H1 (cell line): ENCODE data around the gene PRRG4. TPM values are rescaled to one million over a fixed set of nuclear protein-coding genes. Genes with fewer than 3 reads are reported as not detected.

Experiments used
- BACH1 ChIP-seq: IDR thresholded peaks from 2 replicates; pipeline ENCODE4 v1.6.1; 2012; ENCODE audit warnings: low read length, improper control_type of control experiment
- BRCA1 ChIP-seq: IDR thresholded peaks from 2 replicates; pipeline ENCODE4 v1.6.1; 2012; ENCODE audit warnings: low read depth, low read length, improper control_type of control experiment
- CBX5 ChIP-seq: fragments of 300-800, 300-1000 bp; sonication (generic); IDR thresholded peaks from 2 replicates; pipeline ENCODE4 v1.7.1; 2016; ENCODE audit warnings: antibody characterized with exemption, low read length, low read depth
- CEBPB ChIP-seq: IDR thresholded peaks from 2 replicates; pipeline ENCODE4 v1.6.1; 2012; ENCODE audit warnings: low read depth, low read length
- CHD2 ChIP-seq: IDR thresholded peaks from 2 replicates; pipeline ENCODE4 v1.6.1; 2012; ENCODE audit warnings: low read length, improper control_type of control experiment
- CTCF ChIP-seq, 3 experiments: IDR thresholded peaks; 1 replicate in 2 of 3; 2 replicates in 1 of 3; pipeline versions ENCODE4 v1.5.1 to v1.6.1; 2011; ENCODE audit warnings: low read length in 3 of 3, mild to moderate bottlenecking in 3 of 3, inconsistent platforms in 2 of 3, low read depth in 1 of 3, moderate library complexity in 1 of 3; ENCODE audit not compliant: insufficient read depth in 1 of 3; ENCODE audit errors: control extremely low read depth in 1 of 3
- GABPA ChIP-seq: IDR thresholded peaks from 2 replicates; pipeline ENCODE4 v1.6.1; 2011; ENCODE audit warnings: mild to moderate bottlenecking, low read length, moderate library complexity, borderline replicate concordance; ENCODE audit not compliant: insufficient read depth
- KDM5A ChIP-seq: fragments of 200-600 bp; IDR thresholded peaks from 2 replicates; pipeline ENCODE4 v1.7.1; 2012; ENCODE audit warnings: mild to moderate bottlenecking, low read length, inconsistent platforms, mixed read lengths
- MAFK ChIP-seq: IDR thresholded peaks from 2 replicates; pipeline ENCODE4 v1.6.1; 2012; ENCODE audit warnings: low read depth, mild to moderate bottlenecking, improper control_type of control experiment, low read length
- MAX ChIP-seq: IDR thresholded peaks from 2 replicates; pipeline ENCODE4 v1.6.1; 2012; ENCODE audit warnings: inconsistent platforms
- NRF1 ChIP-seq: IDR thresholded peaks from 2 replicates; pipeline ENCODE4 v1.6.1; 2011; ENCODE audit warnings: mild to moderate bottlenecking, low read depth, low read length, improper control_type of control experiment
- PHF8 ChIP-seq: fragments of 200-600 bp; sonication (generic); conservative IDR thresholded peaks from 2 replicates; pipeline ENCODE4 v1.7.1; 2012; ENCODE audit warnings: low read depth, mild to moderate bottlenecking, inconsistent platforms, low read length, moderate library complexity
- POLR2AphosphoS5 ChIP-seq: IDR thresholded peaks from 2 replicates; pipeline ENCODE4 v1.6.1; 2011; ENCODE audit warnings: low read depth, low read length
- SIN3A ChIP-seq, 2 experiments: IDR thresholded peaks in 1 of 2; conservative IDR thresholded peaks in 1 of 2; 2 replicates each; pipeline ENCODE4 v1.6.1; 2011 to 2012; ENCODE audit warnings: low read length in 2 of 2, improper control_type of control experiment in 1 of 2, low read depth in 1 of 2, mild to moderate bottlenecking in 1 of 2
- SIRT6 ChIP-seq: IDR thresholded peaks from one replicate; pipeline ENCODE4 v1.7.1; 2012; ENCODE audit warnings: low read length, inconsistent platforms
- SP2 ChIP-seq: IDR thresholded peaks from 2 replicates; pipeline ENCODE4 v1.6.1; 2012; ENCODE audit warnings: mild to moderate bottlenecking, low read length, inconsistent platforms
- SRF ChIP-seq: IDR thresholded peaks from 2 replicates; pipeline ENCODE4 v1.6.1; 2011; ENCODE audit warnings: mild to moderate bottlenecking, low read depth, low read length, moderate library complexity
- TAF7 ChIP-seq: optimal IDR thresholded peaks from 2 replicates; pipeline ENCODE3; 2011; ENCODE audit warnings: low read depth, mild to moderate bottlenecking, inconsistent platforms, low read length, moderate library complexity, borderline replicate concordance
- USF2 ChIP-seq: IDR thresholded peaks from 2 replicates; pipeline ENCODE4 v1.6.1; 2011; ENCODE audit warnings: low read length, improper control_type of control experiment
- ZNF274 ChIP-seq: IDR thresholded peaks from 2 replicates; pipeline ENCODE4 v1.7.0; 2012; ENCODE audit warnings: low read length, borderline replicate concordance; ENCODE audit errors: extremely low read depth
- polyA plus RNA-seq, 7 experiments: library from polyadenylated mRNA; depleted of rRNA in 3 of 7; stranded (reverse) in 5 of 7; unstranded in 2 of 7; fragments of >200 nt in 5 of 7; fragments of 200-250 nt in 2 of 7; gene quantifications; 1 replicate in 5 of 7; 2 replicates in 1 of 7; 4 replicates in 1 of 7; pipeline versions ENCODE4 v1.2.1 to v1.2.3, GENCODE V29; 2011 to 2013; ENCODE audit warnings: missing spikeins in 2 of 7, mixed read lengths in 2 of 7
- total RNA-seq: library from RNA; stranded (reverse); fragmentation: NEBNext Ultra II Directional; extraction: Animal tissue kit (Norgen Biotek cat#: 25700); gene quantifications from 2 replicates; pipeline ENCODE4 v1.2.1, GENCODE V29; 2021
- TF ChIP-seq, protein P1 (sequence below): IDR thresholded peaks from 2 replicates; pipeline ENCODE4 v1.6.1; 2012; ENCODE audit warnings: inconsistent platforms

Gene PRRG4
- total and polyA plus RNA-seq, 2 of the 8 experiments (the other 6 are each of a cell fraction or from before 2014, with no cell fraction given), result 0.65 to 1.7 TPM

DNA sequence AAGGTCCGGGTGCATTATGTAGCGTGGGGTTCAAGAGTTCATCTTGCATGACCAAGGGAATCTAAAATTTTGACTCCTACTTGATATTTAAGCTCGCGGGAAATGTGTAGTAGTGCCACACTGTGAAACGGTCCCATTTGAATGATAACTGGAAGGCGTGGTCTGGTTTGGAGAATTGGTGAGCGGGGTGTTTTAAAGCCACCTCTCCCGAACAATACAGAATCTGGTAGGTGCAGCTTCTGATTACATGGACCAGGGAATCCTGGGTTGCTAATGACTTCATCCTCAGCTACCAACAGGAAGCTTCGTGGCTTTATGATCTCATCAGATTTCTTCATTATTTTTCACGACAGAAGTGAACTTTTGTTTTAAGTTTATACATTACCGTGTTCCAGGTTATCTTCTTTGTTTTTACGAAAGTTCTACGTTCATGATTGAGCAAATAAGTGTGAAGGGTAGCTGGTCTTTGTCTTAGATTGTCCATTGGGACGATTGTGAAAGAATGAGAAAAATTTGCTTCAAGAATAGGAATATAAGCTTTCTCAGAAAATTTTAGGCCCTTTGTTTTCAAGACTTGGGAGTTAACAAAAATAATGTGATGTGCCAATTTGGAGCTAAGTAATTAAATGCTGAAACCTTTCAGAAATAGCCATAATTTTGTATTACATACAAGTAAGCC lies 64.6 kb downstream of the PRRG4 start (continued):
- TF ChIP-seq SIN3A (conservative IDR thresholded peaks at IDR 0.05 in 1 of 2, IDR thresholded peaks at IDR 0.05 in 1 of 2; ENCODE audit: low read depth in 1 of 2, low read length in 2 of 2), result no peak; a peak in 1 of 4 replicates
- no peak for TF ChIP-seq CTCF (IDR thresholded peaks at IDR 0.05; ENCODE audit: control extremely low read depth in 1 of 3, insufficient read depth in 1 of 3, low read depth in 1 of 3, low read length in 3 of 3)
- TF ChIP-seq CEBPB, result no peak
- TF ChIP-seq, protein P1, sequence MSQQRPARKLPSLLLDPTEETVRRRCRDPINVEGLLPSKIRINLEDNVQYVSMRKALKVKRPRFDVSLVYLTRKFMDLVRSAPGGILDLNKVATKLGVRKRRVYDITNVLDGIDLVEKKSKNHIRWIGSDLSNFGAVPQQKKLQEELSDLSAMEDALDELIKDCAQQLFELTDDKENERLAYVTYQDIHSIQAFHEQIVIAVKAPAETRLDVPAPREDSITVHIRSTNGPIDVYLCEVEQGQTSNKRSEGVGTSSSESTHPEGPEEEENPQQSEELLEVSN, result no peak
- TF ChIP-seq GABPA, result no peak
- peak; percentile 63 for TF ChIP-seq TAF7
- TF ChIP-seq SIRT6, result no peak
- no peak for TF ChIP-seq CBX5
- TF ChIP-seq SP2, result no peak
- peak; percentile 81 for TF ChIP-seq POLR2AphosphoS5
- 0 out of 2 replicates have a peak, but pooled peaks have one; percentile 17 for TF ChIP-seq PHF8
- no peak for TF ChIP-seq BACH1
- TF ChIP-seq NRF1, result no peak
- TF ChIP-seq KDM5A, result no peak
- no peak for TF ChIP-seq BRCA1
- no peak for TF ChIP-seq SRF
- no peak for TF ChIP-seq CHD2
- no peak for TF ChIP-seq ZNF274
- no peak for TF ChIP-seq USF2
- TF ChIP-seq MAX, result 0 out of 2 replicates have a peak, but pooled peaks have one; percentile 1
- TF ChIP-seq MAFK, result no peak
